HG03196 (cell line): ENCODE data around the gene EIF3A.

ENCODE experiments used
- ATAC-seq: cut with Tn5 transposase; IDR thresholded peaks from one replicate; pipeline ENCODE4 v1.9.1; 2021; ENCODE audit not compliant: unreplicated experiment

EIF3A gene

GRCh38 chr10:119022846-119023552, 57.6 kb downstream of the EIF3A start:
- ATAC-seq: no peak

GRCh38 chr10:119020627-119020946, 60.0 kb downstream of the EIF3A start:
- no peak for ATAC-seq

DNA sequence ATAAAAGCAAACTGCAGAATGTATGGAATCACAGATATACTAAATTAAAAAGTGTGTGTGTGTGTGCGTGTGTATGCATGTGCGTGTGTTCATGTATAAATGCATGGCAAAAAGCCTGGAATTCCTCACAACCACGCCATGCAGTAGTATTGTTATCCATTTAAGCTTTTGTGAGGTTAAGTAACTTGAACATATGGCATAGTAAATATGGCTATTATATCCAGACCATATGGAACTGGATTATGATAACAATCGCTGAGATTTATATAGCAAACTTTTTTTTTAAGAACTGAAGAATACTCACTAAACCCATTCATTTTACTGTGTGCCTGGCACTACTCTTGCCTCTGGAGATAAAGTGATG, 73.4 kb downstream of the EIF3A start:
- ATAC-seq: no peak

DNA sequence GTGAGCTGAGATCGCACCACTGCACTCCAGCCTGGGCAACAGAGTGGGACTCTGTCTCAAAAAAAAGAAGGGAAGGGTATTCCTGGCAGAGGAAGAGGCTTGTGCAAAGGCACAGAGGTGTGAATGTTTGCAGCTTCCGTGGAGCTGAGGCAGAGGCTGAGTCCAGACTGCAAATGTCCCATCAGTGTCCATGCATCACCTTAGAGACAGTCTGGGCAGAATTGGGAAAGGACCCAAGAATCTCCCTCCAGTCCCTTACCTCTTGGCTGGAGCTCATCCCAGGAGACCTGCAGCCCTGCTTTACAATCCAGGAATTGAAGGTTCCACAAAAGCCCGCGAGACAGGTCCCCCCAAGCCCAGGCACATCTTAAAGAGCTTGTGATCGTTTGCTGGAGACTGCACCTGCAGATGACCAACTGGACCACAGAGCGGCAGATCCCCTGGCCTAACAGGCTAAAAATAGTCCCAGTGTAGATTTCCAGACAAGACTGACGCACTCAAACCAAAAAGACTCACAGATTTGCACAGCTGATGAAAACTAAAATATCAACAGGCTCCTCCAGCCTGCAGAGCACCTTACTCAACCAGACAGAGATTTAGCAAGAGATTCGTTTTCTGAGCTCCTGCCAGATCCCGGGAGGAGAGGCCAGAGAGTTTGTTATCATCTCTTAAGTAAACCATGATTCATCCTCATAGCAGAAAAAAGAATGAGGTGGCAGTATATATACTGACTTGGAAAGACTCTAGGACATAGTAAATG, 74.0 kb downstream of the EIF3A start:
- ATAC-seq: no peak

DNA sequence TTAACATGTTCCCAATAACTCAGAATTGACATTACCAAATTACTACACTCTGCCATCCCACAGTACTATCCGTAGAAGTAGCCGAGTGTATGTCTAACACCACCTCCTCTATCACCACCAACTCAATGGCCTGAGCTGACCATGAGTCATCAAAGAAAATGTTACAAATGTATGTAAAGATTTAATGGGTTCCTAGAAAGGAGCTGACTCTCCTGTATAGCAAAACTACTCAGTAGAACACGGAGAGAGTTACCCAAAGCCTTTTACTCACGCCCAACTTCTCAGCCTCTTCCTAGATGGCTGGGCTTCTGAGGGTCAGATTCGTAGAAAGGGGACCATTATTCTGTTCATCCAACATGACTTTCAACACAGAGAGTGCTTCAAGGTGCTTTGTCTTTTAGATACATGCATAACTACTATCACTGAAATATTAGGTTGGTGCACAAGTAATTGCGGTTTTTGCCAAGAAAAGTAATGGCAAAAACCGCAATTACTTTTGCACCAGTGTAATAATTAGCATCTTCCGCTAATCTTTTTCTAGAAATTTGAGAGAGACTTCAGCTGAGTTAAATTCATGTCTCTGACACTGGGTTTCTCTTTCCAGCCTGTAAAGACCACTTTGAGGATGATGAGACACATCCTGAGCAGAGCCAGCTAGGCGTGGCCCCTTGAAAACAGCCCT, 75.1 kb downstream of the EIF3A start:
- ATAC-seq: no peak

- ATAC-seq: no peak
Measured at GRCh38 chr10:119003572-119004289, 76.9 kb downstream of the EIF3A start.

- ATAC-seq: no peak
Measured at GRCh38 chr10:119001717-119002500, 78.7 kb downstream of the EIF3A start.

- ATAC-seq: no peak
Measured at GRCh38 chr10:118998183-118998582, 82.4 kb downstream of the EIF3A start.

DNA sequence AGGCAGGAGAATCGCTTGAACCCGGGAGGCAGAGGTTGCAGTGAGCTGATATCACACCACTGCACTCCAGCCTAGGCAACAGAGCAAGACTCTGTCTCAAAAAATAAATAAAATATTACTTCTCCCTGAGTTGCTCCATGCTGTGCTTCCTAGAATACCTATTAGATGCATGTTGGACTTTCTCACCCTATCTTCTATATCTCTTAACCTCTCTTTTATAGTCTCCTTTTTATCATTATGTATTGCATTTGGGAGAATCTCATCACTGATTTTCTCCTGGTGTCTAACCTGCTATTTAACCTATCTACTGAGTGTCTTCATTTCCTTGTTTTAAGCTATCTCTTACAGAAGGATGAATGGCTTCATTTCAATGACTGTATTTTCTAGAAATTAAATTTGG, 83.2 kb downstream of the EIF3A start:
- no peak for ATAC-seq

DNA sequence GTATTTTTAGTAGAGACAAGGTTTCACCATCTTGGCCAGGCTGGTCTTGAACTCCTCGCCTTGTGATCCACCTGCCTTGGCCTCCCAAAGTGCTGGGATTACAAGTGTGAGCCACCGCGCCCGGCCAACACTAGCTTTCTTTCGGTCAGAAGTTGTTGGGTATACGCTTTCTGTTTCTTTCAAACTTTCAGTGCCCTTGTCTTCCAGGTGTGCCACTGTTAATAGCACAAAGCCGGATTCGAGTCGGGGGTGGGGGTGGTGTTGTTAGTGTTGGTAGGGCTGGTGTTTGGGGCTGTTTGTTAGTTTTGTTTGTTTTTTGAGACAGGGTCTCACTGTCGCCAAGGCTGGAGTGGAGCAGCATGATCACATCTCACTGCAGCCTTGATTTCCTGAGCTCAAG, 84.9 kb downstream of the EIF3A start:
- no peak for ATAC-seq

- no peak for ATAC-seq
Measured at GRCh38 chr10:118994321-118994720, 86.3 kb downstream of the EIF3A start.

GRCh38 chr10:118993214-118993613, 87.4 kb downstream of the EIF3A start:
- no peak for ATAC-seq

DNA sequence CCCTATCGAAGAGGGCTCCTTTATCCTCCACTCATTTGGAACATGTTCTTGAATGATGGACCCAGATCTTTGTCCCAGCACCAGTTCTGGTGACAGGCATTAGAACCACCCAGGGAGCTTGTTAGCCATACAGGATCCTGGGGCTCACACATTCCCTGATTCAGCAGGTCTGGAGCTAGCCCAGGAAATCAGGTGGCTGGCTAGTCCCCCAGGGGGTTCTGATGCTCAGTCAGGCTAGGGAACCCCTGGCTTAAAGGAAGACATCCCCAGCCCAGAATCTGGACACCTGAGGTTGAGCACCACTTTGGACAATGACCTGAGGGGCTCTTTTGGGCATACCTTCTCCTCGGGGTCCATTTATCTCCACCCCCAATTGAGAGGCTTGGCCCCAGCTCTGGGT, 88.1 kb downstream of the EIF3A start:
- no peak for ATAC-seq

GRCh38 chr10:118990326-118990725, 90.3 kb downstream of the EIF3A start:
- no peak for ATAC-seq

GRCh38 chr10:118986815-118987790, 93.5 kb downstream of the EIF3A start:
- ATAC-seq: peak; percentile 69

DNA sequence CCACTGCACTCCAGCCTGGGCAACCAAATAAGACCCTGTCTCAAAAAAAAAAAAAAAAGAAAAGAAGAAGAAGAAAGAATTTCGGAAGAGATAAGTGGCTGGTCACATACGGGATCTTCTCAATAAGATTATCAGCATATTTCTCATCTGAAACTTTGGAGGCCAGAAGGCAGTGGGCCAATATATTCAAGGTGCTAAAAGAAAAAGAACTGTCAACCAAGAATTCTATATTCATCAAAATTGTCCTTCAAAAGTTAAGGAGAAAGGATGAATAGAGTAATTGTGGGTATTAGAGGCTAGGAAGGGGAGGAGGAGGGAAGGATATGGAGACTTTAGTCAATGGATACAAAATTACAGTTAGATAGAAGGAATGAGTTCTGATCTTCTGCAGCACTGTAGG, 95.0 kb downstream of the EIF3A start:
- ATAC-seq: no peak
